K562 (cell line): ENCODE measurements around the gene PPIL1. TPM values are rescaled to one million over a fixed set of nuclear protein-coding genes. Genes with fewer than 3 reads are reported as not detected.

Experiments
- DPF2 ChIP-seq: fragments of 450-650 bp; IDR thresholded peaks from 2 replicates; pipeline ENCODE4 v1.6.1; 2016
- ETV5 ChIP-seq: sonication (generic); formaldehyde crosslinking; IDR thresholded peaks from 2 replicates; pipeline ENCODE4 v1.4.0; 2020; ENCODE audit warnings: low read depth, mild to moderate bottlenecking, missing genetic modification reagents
- SREBF1 ChIP-seq: fragments of 150-350 bp; IDR thresholded peaks from 2 replicates; pipeline ENCODE4 v1.6.1; 2014; ENCODE audit warnings: antibody characterized with exemption, low read depth, low read length, borderline replicate concordance
- UBTF ChIP-seq, 2 experiments: IDR thresholded peaks; 2 replicates each; pipeline ENCODE4 v1.6.1; 2012; ENCODE audit warnings: improper control_type of control experiment in 2 of 2, low read depth in 2 of 2, low read length in 2 of 2, borderline replicate concordance in 1 of 2
- polyA plus RNA-seq, 8 experiments: library from polyadenylated mRNA; depleted of rRNA in 4 of 8; stranded (reverse) in 5 of 8; unstranded in 3 of 8; fragments of >200 nt; fragmentation: Nextera tagmentation in 2 of 8; fragmentation: Illumina TruSeq in 1 of 8; extraction: Ambion mirVana in 2 of 8; extraction: Trizol in 1 of 8; gene quantifications; 2 replicates each; pipeline versions ENCODE4 v1.2.1 to v1.2.3, GENCODE V29; 2011 to 2014; ENCODE audit warnings: inconsistent platforms in 1 of 8, missing spikeins in 1 of 8
- total RNA-seq, 7 experiments: library from RNA; depleted of rRNA in 6 of 7; stranded (reverse); fragments of >200 nt in 6 of 7; fragmentation: Illumina TruSeq in 2 of 7; extraction: Trizol in 2 of 7; gene quantifications; 2 replicates each; pipeline versions ENCODE4 v1.2.1 to v1.2.3, GENCODE V29; 2011 to 2021; ENCODE audit warnings: low replicate concordance in 1 of 7
- TF ChIP-seq, protein P1 (sequence below): sonication (generic); formaldehyde crosslinking; IDR thresholded peaks from 2 replicates; pipeline ENCODE4 v1.8.0; 2023; ENCODE audit warnings: mild to moderate bottlenecking, missing genetic modification reagents
- TF ChIP-seq, protein P2 (sequence below): fragments of 450-650 bp; IDR thresholded peaks from 2 replicates; pipeline ENCODE4 v1.6.1; 2016; ENCODE audit warnings: borderline replicate concordance

Gene PPIL1
- total and polyA plus RNA-seq, 9 of the 15 experiments (the other 6 are each of a cell fraction or from before 2014, with no cell fraction given): 65.8 to 205 (median 130) TPM

DNA sequence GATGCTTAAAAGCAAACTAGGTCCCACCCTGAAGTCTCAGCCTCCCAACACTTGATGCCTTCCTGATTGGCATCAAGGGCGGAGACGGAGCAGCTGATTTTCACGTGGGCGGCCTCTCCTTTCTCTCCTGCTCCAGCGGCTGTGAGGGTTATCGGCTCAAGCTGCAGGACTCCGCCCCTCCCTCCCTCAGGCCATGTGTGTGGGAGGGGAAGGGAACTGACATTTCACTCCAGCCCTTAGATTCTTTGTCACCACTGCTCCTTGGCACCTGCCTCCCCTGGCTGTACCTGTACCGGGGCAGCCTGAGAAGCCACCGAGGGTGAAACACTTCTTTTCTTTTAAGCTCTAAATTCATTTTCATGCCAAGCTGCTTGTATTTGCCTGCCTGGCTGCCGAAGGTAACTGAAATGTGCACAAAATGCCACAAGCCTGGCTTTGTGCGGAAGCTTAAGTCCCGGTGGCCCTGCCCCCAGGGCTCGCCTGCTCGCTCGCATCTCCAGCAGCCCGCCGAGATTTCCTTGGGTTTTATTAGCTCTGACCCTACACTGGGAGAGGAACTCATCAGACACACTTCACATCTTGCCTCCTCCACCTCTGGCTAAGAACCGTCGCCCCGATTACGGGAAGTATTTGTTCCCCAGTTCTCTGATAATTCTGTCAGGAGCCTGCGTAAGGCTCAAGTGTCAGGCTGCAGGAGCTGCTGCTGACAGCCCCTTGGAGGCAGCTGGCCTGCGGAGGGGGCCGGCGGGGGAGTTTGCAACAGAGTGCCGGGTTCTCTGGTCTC, 25.8 kb downstream of the PPIL1 start (continued):
- TF ChIP-seq DPF2 (peak; percentile 88), ETV5 (peak; percentile 68), UBTF (IDR thresholded peaks at IDR 0.05; ENCODE audit: borderline replicate concordance in 1 of 2, low read depth in 2 of 2, low read length in 2 of 2) (peak in 1 of 2 experiments; percentile 61; a peak in 1 of 4 replicates), SREBF1 (no peak)
- TF ChIP-seq, protein P1, sequence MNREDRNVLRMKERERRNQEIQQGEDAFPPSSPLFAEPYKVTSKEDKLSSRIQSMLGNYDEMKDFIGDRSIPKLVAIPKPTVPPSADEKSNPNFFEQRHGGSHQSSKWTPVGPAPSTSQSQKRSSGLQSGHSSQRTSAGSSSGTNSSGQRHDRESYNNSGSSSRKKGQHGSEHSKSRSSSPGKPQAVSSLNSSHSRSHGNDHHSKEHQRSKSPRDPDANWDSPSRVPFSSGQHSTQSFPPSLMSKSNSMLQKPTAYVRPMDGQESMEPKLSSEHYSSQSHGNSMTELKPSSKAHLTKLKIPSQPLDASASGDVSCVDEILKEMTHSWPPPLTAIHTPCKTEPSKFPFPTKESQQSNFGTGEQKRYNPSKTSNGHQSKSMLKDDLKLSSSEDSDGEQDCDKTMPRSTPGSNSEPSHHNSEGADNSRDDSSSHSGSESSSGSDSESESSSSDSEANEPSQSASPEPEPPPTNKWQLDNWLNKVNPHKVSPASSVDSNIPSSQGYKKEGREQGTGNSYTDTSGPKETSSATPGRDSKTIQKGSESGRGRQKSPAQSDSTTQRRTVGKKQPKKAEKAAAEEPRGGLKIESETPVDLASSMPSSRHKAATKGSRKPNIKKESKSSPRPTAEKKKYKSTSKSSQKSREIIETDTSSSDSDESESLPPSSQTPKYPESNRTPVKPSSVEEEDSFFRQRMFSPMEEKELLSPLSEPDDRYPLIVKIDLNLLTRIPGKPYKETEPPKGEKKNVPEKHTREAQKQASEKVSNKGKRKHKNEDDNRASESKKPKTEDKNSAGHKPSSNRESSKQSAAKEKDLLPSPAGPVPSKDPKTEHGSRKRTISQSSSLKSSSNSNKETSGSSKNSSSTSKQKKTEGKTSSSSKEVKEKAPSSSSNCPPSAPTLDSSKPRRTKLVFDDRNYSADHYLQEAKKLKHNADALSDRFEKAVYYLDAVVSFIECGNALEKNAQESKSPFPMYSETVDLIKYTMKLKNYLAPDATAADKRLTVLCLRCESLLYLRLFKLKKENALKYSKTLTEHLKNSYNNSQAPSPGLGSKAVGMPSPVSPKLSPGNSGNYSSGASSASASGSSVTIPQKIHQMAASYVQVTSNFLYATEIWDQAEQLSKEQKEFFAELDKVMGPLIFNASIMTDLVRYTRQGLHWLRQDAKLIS (CRISPR knock-in tag): no peak
- TF ChIP-seq, protein P2, sequence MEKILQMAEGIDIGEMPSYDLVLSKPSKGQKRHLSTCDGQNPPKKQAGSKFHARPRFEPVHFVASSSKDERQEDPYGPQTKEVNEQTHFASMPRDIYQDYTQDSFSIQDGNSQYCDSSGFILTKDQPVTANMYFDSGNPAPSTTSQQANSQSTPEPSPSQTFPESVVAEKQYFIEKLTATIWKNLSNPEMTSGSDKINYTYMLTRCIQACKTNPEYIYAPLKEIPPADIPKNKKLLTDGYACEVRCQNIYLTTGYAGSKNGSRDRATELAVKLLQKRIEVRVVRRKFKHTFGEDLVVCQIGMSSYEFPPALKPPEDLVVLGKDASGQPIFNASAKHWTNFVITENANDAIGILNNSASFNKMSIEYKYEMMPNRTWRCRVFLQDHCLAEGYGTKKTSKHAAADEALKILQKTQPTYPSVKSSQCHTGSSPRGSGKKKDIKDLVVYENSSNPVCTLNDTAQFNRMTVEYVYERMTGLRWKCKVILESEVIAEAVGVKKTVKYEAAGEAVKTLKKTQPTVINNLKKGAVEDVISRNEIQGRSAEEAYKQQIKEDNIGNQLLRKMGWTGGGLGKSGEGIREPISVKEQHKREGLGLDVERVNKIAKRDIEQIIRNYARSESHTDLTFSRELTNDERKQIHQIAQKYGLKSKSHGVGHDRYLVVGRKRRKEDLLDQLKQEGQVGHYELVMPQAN: peak; percentile 91; the same call in 1 of the 2 replicates
